Erythroblast (primary cell): ENCODE results near the gene C10orf90.

ENCODE experiments used
- DNase-seq, 2 experiments: peaks; one replicate each; lab custom pipeline; 2025; lab: John Stamatoyannopoulos, UW
- GATA1 ChIP-seq: IDR thresholded peaks from 2 replicates; pipeline ENCODE4 v1.6.1; 2011; ENCODE audit warnings: low read depth, mild to moderate bottlenecking, control low read depth, low read length, moderate library complexity
- POLR2A ChIP-seq: IDR thresholded peaks from 2 replicates; pipeline ENCODE4 v1.6.1; 2011; ENCODE audit warnings: mild to moderate bottlenecking, low read length

The C10orf90 gene

GRCh38 chr10:126420567-126421300 is 249.8 kb downstream of the C10orf90 start:
- DNase-seq: no peak
- no peak for TF ChIP-seq POLR2A
- no peak for TF ChIP-seq GATA1

DNA sequence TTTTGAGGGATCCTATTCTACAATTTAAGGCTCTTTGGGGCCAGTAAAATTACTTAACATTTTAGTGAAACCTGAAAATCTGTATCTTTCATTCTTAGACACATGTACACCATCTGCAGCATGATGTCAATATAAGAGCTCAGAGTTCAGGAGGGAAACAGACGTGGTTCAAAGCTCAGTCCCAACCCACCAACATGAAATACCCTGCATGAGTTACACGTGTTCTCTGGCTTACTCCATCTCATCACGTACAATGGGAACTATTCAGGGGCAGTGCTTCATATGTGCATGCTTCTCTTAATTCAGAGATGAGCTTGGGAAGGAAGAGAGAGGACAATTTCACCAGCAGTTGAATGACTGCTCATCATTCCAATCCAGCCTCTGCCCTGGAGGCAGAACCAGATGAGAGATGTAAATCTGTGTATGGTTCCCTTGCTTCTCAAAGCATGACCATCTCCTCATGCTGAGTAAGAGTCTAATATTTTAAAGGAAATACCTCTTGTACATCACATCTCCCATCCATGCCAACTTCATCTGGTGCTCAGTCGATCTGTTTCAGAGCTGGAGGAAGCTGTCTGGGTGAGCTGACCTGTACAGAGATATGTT is 253.2 kb downstream of the C10orf90 start:
- DNase-seq: no peak
- no peak for TF ChIP-seq GATA1
- no peak for TF ChIP-seq POLR2A

GRCh38 chr10:126409821-126410220 is 260.7 kb downstream of the C10orf90 start:
- DNase-seq: no peak
- TF ChIP-seq GATA1 (no peak), POLR2A (no peak)

DNA sequence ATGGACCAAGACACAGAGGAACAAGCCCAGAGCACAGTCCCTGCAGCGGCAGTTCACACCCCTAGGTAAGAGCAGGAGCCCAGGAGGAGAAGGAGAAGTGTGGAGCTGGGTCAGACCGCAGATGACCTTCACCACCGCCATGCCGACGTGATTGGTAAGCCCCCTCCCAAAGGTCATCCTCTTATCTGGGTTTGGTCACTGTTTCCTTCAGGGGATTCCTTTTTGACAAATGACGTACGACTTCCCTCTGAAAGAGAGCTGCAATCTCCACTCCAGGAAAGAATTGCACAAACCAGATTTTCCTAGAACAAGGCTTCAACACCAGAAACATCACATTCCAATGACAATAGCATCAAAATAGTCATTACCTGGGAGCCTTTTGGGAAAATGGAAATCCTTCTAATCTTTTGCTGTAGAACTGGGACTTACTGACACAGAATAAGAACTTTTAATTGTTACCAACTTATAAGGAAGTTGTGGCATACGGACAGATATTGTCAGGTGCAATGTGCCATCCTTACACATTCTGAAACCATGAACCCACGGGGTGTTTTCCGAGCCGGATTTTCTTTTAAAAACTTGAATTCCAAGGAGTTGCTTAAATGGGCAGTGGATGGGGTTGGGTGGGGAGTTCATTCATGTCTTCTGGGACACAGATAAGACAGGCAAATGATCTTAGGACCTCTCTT is 261.4 kb downstream of the C10orf90 start:
- DNase-seq: no peak
- no peak for TF ChIP-seq GATA1
- no peak for TF ChIP-seq POLR2A

DNA sequence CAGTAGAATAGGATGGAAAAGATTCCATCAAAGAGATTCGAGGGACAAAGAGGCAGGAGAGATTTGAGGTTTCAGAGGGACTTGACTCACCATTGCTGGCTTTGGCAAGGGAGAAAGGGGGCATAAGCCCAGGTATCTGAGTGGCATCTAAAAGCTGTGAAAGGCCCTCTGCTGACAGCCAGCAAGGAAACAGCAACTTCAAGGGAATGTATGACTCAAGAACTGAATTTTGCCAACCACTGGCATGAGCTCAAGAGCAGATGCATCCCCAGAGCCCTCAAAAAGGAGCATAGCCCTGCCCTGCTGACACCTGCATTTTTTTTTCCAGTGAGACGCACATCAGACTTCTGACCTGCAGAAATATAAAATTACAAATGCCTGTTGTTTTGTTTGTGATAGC is 262.7 kb downstream of the C10orf90 start:
- no peak for DNase-seq
- no peak for TF ChIP-seq POLR2A
- no peak for TF ChIP-seq GATA1

- TF ChIP-seq POLR2A (no peak), GATA1 (no peak)
- no peak for DNase-seq
Observed at GRCh38 chr10:126405239-126405775, 265.2 kb downstream of the C10orf90 start.

DNA sequence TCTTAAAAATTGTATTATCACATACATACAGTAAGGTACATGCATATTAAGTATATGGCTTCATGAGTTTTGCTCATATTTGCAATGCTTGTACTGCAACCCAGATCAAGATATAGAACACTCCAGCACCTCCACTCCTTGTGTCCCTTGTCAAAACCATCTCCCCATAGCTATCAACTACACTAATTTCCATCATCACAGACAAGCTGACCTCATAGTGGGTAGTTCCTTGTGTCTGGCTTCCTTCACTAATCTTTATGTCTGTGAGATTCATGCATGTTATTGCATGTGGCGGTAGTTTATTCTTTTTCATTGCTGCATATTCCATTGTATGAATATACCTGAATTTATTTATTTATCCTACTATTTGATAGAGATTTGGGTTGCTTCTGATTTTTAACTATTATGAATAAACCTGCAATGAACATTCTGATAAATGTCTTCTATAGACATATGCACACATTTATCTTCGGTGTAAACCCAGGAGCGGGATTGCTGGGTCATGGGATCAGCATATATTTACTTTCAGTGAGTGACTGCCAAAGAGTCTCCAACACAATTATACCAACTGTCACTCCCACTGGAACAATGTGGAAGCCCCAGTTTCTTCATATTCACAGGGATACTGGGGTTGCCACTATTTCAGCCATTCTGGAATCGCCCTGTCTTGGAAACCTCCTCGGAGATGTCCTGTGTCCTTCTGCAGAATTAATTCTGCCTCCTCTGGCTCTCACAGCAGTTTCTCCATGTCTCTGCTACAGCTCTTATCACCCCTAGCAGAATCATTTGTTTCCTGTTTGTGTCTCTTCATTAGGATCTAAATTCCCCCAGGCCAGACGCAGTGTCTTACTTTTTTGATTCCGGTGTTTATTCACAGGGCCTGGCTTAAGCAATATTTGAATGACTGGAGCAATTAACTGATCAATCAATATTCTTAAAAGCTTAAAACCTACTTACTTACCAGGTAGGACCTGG is 267.5 kb downstream of the C10orf90 start:
- TF ChIP-seq GATA1: no peak
- TF ChIP-seq POLR2A: no peak
- no peak for DNase-seq

DNA sequence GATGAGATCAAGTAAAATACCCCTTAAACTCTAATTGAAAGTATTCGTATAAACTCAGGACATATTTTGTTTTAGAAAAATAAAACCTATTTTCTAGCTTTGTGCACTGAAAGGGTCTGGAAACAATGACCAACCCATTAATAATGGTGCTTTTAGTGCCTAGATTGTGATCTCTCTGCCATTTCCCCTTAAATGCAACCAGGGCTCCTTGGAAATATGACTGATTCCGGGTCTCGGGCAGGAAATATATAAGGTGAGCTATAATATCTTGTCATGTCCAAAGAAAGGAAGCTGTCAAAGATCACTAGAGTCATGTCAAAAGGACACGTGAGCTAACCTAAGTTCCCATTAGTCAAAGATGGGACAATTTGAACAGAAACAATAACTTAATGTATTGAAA is 269.9 kb downstream of the C10orf90 start:
- no peak for TF ChIP-seq GATA1
- TF ChIP-seq POLR2A: no peak
- no peak for DNase-seq

DNA sequence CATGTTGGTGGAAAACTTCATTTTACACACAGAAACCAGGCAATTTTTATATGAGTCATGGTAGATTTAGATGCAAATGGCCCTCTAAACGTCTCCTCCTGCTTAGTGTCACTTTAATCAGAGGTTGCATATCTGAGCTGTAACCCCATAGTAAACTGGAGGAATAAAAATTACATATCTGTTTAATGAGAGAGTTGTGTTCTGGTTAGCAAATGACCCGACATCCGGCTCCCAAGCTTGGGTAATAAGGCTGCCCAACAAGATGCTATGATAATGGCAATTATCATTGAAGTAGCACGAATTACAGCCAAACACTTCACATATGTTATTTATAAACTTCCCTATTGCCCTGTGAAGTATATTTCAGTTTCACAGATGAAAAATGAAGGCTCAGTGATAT is 271.6 kb downstream of the C10orf90 start:
- TF ChIP-seq POLR2A: no peak
- TF ChIP-seq GATA1: no peak

DNA sequence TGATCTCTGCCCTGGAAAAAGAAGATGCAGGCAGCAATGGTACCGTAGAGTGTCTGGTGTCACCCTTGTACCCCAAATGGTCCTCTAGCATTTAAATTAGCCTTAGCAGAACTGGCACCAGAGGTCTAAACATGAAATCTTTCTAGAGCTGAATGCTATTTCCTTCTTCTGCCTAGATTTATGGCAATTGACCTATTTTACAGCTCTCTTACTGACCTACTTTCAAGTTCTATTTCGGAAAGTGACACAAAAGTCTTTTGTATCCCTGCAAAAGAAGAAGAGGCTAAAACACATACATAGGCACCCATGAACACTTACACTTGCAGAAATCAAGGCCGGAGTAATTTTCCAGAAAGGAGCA is 272.1 kb downstream of the C10orf90 start:
- TF ChIP-seq GATA1: no peak
- no peak for TF ChIP-seq POLR2A
- no peak for DNase-seq

More for the DNA sequence above, 271.6 kb downstream of the C10orf90 start:
- no peak for DNase-seq

- no peak for TF ChIP-seq GATA1
- TF ChIP-seq POLR2A: no peak
- DNase-seq: no peak
Observed at GRCh38 chr10:126397640-126398382, 272.7 kb downstream of the C10orf90 start.

- DNase-seq: no peak
- TF ChIP-seq POLR2A (no peak), GATA1 (no peak)
Observed at GRCh38 chr10:126397156-126397555, 273.3 kb downstream of the C10orf90 start.

- no peak for DNase-seq
- TF ChIP-seq GATA1: no peak
- TF ChIP-seq POLR2A: no peak
Observed at GRCh38 chr10:126394948-126395347, 275.5 kb downstream of the C10orf90 start.
